Hippocampal formation (tissue), 2 donors: ENCODE data around the gene PRSS50.

Source experiments
- DNase-seq, 2 donors: peaks; one replicate each; lab custom pipeline; 2025; lab: John Stamatoyannopoulos, UW

Gene PRSS50

GRCh38 chr3:46725621-46726314 is 8.1 kb upstream of the PRSS50 start:
- DNase-seq = no peak

DNA sequence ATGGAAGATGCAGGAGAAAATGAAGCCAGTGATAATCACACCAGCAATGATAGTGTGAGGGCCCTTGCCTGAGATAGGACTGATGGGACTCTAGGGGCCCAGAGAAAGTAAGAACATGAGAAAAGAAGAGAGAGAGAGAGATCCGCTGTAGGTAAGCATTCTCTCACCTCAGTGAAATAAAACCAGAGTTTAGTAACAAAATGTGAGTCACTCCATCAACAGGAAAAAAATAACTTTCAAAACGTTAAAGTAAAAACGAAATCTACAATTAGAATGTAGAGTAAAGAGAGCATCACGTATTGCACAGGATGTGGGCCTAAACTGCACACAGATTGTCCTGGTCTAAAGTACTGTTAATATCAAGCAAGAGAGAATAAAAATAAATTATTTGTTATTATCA is 6.8 kb upstream of the PRSS50 start:
- no peak for DNase-seq

DNA sequence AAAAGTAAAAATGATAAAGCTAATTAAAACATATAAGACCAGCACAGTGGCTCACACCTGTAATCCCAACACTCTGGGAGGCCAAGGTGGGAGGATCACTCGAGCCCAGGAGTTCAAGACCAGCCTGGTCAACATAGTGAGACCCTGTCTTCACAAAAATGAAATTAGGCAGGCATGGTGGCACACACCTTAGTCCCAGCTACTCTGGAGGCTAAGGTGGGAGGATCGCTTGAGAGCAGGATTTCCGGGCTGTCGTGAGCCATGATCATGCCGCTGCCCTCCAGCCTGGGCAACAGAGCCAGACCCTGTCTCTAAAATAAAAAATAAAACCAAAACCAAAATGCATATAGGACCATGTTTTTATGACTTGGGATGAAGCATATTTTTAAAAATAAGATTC is 4.8 kb upstream of the PRSS50 start:
- no peak for DNase-seq

- no peak for DNase-seq
Observed at GRCh38 chr3:46721009-46721408, 3.3 kb upstream of the PRSS50 start.

DNA sequence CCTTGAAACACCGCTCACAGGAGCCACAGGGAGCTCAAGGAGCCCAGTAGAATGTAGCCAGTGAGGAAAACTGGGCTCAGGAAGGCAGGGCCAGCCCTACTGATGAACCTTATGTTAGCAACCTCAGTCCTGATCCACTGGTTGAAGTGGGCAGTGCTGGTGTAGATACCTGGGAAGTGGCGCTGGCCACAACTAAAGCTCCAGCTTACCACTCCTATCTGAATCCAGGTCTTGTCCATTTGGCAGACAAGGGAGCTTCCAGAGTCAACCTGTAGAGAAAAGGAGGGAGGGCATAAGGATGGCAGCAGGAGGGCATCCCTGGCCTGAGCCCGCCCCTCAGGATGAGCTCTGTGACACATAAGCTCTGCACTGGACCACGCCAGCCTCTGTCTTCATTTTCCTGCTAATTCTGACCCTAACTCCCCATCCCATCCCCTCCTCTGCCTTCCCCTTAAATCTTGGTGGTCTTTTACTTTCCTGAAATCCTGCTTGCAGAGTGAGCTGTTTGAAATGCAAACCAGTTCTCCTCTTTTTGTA is 2.1 kb upstream of the PRSS50 start:
- no peak for DNase-seq

- no peak for DNase-seq
Observed at GRCh38 chr3:46719044-46719565, 1.4 kb upstream of the PRSS50 start.

GRCh38 chr3:46716461-46717441 is 918 bp downstream of the PRSS50 start:
- no peak for DNase-seq

DNA sequence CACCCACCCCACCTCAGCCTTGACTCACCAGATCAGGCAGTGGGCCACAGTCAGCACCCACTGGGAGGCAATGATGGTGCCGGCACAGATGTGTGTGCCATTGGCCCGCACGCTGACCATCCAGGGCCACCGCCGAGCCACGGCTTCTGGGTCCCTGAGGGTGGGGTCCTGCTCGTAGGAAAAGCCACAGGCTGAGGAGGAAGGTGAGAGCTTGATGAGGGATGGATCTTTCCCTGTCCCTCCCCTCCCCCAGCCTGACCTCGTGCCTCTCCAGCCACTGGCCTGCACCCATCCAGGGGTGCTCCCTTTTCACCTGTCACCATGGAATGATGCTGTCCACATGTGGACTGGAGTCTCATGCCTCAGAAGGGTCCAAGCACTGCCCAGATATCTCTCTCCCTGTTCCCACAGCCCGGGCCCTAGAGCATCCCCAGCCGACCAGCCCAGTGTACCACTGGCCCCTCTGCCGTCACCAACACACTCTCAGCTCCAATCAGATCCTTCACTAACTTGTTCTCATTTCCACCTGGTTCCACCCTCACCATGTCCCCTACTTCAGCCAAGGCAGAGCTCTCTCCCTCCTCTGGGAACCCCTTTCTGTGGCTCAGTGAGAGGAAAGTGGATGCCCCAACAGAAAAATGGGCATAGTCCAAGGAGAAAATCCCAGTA is 2.0 kb downstream of the PRSS50 start:
- DNase-seq = no peak

DNA sequence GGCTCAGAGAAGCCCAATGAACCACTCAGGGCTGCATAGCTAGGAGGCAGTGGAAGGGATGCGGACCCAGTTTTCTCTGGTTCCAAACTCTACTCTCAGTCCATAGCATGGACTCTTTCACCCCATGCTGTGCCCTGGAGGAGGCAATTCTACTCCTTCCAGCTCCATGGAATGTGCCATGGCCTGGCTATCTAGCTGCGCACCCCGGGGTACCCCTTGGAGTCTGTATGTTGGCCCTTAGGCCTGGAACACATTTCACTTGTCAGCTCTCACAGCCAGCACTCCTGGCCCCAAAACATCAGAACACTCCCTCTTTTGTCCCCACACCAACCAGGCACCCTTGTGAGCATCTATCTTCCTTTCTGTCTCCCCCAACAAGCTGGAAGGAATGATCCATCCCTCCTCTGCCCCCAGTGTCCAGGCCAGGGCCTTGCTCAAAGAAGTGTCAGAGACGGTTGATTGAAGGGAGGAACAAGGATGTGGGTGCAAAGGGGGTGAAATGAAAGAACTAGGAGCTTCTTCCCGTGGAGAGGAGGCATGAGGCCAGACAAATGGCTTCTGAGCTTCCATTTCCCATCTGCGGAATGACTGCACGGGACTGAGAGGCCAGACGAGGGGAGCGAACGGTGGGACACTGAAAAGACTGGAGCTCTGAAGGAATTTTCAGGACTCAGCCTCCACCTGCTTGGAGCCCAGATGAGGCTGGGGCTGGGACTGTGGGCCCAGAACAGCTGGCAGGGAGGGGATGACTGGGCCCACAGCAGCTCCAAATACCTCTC is 2.8 kb downstream of the PRSS50 start:
- no peak for DNase-seq

DNA sequence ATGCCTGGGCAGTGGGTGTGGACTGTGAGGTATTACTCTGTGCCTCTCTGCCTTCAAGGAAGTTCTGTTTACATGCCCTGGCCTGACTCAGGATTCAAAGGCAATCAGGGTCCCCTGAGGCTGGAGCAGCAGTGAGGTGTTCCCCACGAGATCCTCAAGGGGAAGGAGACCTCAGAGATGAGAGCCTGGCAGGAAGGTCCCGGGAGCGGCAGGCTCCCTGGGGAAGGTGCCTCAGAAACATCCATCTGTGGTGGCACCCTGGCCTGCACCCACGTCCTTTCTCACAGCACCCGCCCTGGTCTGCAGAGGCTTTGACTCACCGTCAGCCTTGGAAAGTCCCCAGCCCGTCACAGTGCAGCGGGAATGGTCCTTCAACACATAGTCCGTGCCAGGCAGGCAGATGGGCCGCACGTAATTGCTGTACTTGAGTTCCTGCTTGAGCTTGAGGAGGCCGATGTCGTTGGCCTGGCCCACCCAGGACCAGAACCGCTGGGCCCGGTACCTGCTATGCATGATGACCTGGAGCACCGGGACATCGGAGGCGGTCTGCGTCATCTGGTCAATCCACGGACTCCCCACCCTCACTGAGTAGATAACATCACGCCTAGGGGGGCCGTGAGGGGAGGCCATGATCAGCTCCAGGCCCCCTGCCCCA is 3.6 kb downstream of the PRSS50 start:
- DNase-seq = no peak

DNA sequence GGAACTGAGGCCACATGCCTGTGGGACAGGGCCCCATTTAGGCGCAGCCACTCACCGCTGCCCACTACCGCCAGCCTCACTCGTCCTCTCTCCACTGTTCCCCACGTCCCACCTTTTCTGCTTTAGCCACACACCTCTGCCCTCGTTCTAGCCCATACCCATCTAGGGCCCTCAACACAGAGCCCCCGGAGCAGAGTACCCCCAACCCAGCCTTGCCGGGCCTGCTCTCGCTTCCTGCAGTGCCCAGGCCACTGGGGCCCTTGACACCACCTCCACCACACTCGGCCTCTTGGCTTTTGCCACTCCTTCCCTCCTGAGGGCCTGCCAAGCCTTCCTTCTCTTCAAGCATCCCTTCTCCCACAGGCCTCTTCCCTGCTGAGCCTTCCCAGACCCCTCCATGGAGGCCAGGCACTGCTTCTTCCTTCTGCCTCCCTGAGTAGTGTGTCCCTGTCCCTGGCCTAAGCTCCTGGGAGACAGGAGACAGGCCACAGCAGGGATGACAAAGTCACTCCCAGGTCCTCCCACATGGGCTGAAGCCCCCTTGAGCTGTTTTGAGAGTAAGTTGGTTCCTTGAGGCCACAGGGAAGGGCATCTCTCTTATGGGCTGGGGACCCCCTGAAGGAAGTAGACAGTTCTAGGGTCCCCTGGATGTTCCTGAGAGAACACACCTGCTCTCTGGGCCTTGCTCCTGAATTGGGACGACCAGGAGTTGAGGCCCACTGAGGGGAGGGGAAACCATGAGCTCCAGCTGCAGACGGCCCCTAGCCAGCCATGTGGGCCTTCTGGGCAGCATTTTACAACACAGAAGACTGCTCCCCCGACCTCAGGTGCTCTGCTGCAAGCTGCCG is 4.4 kb downstream of the PRSS50 start:
- DNase-seq = no peak

GRCh38 chr3:46712191-46713049 is 5.2 kb downstream of the PRSS50 start:
- no peak for DNase-seq

GRCh38 chr3:46711760-46712159 is 5.9 kb downstream of the PRSS50 start:
- DNase-seq = no peak

- no peak for DNase-seq
Observed at GRCh38 chr3:46711305-46711704, 6.4 kb downstream of the PRSS50 start.

GRCh38 chr3:46710671-46711295 is 6.9 kb downstream of the PRSS50 start:
- DNase-seq = no peak

DNA sequence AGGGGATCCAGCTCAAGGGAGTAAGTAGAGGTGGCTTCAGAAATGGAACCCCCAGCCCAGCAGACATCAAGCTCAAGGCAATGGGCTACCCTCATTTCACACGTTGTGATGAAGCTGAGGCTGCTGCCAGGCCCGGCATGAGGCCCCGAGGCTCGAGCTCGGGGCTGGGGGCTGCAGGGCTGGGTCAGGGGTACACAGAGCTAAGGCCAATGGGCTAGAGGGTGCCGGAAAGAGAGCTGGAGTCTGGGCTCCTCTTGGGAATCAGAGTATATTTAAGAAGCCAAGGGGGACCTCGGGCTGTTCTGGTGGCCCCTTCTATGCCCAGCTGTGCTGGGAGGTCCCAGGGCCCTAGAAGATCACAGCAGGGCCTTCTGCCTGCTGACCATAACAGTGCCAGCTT is 7.4 kb downstream of the PRSS50 start:
- no peak for DNase-seq

- DNase-seq = no peak
Observed at GRCh38 chr3:46709721-46710120, 7.9 kb downstream of the PRSS50 start.

GRCh38 chr3:46709157-46709654 is 8.5 kb downstream of the PRSS50 start:
- no peak for DNase-seq
